GM13976 (cell line): ENCODE measurements around the gene NOTCH2.

Experiments
- DNase-seq: peaks from one replicate; pipeline ENCODE4 v3.0.0; 2012; ENCODE audit warnings: low spot score
- CTCF ChIP-seq: IDR thresholded peaks from 2 replicates; pipeline ENCODE4 v1.5.1; 2012; ENCODE audit warnings: borderline replicate concordance, mild to moderate bottlenecking; ENCODE audit not compliant: insufficient read depth; ENCODE audit errors: extremely low read depth, missing control alignments, control extremely low read depth
- in situ Hi-C: fragments of 300-500 bp; cut with MboI; formaldehyde crosslinking; loops from one replicate; pipeline ENCODE4 v1.12.0; 2022; ENCODE audit warnings: low sequenced_read_pairs, mixed read lengths, inconsistent platforms; ENCODE audit not compliant: unreplicated experiment

NOTCH2 gene

GRCh38 chr1:119908661-119909060 is 160.8 kb downstream of the NOTCH2 start:
- no peak for DNase-seq
- in situ Hi-C loops, result no loop called here
- TF ChIP-seq CTCF, result no peak

- in situ Hi-C loops, result no loop called here
- no peak for DNase-seq
- TF ChIP-seq CTCF, result no peak
Observed at GRCh38 chr1:119906927-119907652, 162.4 kb downstream of the NOTCH2 start.

GRCh38 chr1:119903443-119903835 is 166.0 kb downstream of the NOTCH2 start:
- no peak for DNase-seq
- in situ Hi-C loops, result no loop called here
- TF ChIP-seq CTCF, result no peak

- no peak for DNase-seq
- TF ChIP-seq CTCF, result no peak
- in situ Hi-C loops, result no loop called here
Observed at GRCh38 chr1:119902775-119903442, 166.6 kb downstream of the NOTCH2 start.

- in situ Hi-C loops, result loop anchor here (25.0 kb wide), 1 partner anchor 112 kb away; no protein-coding TSS in a partner anchor
- no peak for TF ChIP-seq CTCF
- DNase-seq, result no peak
Observed at GRCh38 chr1:119898981-119899720, 170.3 kb downstream of the NOTCH2 start.

- TF ChIP-seq CTCF, result no peak
- in situ Hi-C loops, result loop anchor here (25.0 kb wide), 1 partner anchor 111 kb away; no protein-coding TSS in a partner anchor
- DNase-seq, result no peak
Observed at GRCh38 chr1:119898530-119898929, 170.9 kb downstream of the NOTCH2 start.
